Measurements from ENCODE around the gene ZNF710. TPM values are rescaled to one million over a fixed set of nuclear protein-coding genes. Genes with fewer than 3 reads are reported as not detected.

ZNF710 gene
- total and polyA plus RNA-seq, 11 donors = 2.9 to 22.4 (median 5.9) TPM

DNA sequence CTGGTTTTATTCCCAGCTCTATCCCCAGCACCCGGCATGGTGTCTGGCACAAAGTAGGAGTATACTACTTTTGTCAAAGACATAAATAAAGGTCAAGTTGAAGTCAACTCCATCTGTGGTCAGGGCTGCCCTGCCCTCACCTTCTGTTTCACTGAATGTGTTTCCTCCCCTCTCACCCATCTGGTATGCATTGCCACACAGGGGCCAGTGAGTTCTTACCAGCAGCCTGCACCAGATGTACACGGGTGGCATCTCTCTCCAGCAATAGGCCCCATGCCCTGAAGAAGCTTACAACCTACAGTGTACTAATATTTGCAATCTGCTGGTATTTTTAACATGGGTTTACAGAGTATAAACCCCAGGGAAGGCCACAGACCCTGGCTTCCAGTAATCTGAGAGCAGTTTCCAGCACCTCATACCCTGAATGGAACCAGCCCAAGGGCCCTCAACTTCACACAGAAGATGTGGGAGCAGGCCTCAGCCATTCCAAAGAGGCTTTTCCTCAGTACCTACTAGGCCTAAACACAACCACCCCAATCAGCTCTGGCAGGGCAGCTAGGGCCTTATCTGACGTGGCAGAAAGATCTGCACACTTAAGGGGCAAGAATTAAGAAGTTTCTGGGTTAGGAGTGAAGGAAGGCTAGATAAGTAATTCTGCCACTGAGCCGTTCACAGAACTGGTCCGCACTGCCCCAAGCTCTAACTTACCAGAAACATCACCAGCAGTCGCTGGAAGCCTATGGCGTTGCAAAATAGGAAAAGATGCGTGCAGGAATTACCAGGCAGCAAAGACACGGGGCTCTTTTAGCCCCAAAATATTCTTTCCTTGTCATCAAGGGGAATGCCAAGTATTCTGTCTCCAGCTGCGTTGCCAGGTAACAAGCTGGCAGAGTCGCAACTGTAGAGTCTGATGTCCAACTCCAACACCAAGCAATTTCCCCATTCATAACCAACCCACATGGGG, 99.0 kb downstream of the ZNF710 start:
- Histone ChIP-seq H3K4me1 (peaks cover 5 to 81% (median 59%) of the 10 kb centered on the region in 12 donors), H3K4me3 (peak overlapping the region in 9 of 12 donors; percentile 8 to 98 (median 93)), H3K27me3 (no peaks in the 10 kb centered on the region), H3K9me3 (no peaks in the 10 kb centered on the region), H3K36me3 (peaks cover 0 to 6% (median 0%) of the 10 kb centered on the region in 9 donors), H3K27ac (peak overlapping the region; percentile 91 to 100 (median 98))
- no peak for TF ChIP-seq POLR2A (IDR thresholded peaks at IDR 0.05)
- no peak for TF ChIP-seq CTCF (IDR thresholded peaks at IDR 0.05)
- DNase-seq (peak in 1 of 5 donors; percentile 69), ATAC-seq (peak in 1 of 4 donors; percentile 16)
- 46 to 64% (median 53%) methylated on average over 11 of the region's 11 CpGs for WGBS, 4 donors
- intact Hi-C loops (cut with DNase I) = loop anchor here in 1 of 10 donors (5.0 kb wide), 1 partner anchor 122 kb away; no protein-coding TSS in a partner anchor

DNA sequence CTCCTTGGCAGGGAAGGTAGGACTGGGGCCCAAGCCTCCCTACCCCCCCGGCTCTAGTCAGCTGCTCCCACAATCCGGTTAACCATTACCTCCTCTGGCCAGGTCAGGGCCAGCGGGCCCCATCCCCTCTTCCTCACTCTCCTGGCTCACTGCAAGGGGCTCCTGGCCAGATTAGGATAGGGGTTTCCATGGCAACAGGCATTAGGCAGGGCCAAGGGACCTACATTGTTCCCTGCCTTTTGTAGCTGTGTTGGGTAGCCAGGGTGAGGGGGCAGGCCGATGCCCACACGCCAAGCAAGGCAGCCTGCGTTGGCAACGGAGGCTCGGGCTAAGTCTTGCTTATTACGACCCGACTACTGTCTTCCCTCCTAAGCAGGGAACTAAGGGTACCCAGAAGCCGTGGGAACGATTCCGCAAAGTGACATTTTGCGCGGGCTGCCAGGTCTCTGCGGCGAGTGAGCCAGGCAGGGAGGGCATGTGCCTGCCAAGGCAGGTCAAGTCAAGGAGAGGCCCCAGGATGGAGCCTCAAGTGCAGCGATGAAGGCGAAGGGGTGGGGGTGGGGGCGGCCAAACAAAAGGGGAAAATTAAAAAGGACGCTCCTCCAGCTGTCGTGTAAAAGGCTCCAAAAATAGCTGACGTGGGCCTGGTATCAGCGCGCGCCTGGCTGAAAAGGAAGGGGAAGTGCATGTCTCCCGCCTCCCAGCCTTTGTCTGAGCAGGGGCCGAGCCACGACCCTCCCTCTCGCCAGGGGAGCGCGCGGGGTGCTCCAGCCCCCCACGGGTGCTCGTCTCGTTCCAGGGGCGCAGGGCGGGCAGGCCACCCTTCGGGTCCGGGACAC, 100.2 kb downstream of the ZNF710 start:
- Histone ChIP-seq H3K36me3 (peaks cover 0 to under 1% (median 0%) of the 10 kb centered on the region in 9 donors), H3K27me3 (no peaks in the 10 kb centered on the region), H3K9me3 (no peaks in the 10 kb centered on the region), H3K27ac (peak overlapping the region; percentile 91 to 100 (median 98)), H3K4me3 (peak overlapping the region; percentile 70 to 98 (median 93)), H3K4me1 (peaks cover 2 to 76% (median 52%) of the 10 kb centered on the region in 12 donors)
- DNase-seq = peak; percentile 73 to 85 (median 76)
- ATAC-seq = peak in 3 of 4 donors; percentile 35 to 43 (median 37)
- TF ChIP-seq CTCF (IDR thresholded peaks at IDR 0.05) = no peak
- no peak for TF ChIP-seq POLR2A (IDR thresholded peaks at IDR 0.05)
- intact Hi-C loops (cut with DNase I) = loop anchor here in 1 of 10 donors (5.0 kb wide), 1 partner anchor 121 kb away; no protein-coding TSS in a partner anchor
- 5 to 10% (median 9%) methylated on average over 20 to 40 of the region's 40 CpGs for WGBS, 4 donors

DNA sequence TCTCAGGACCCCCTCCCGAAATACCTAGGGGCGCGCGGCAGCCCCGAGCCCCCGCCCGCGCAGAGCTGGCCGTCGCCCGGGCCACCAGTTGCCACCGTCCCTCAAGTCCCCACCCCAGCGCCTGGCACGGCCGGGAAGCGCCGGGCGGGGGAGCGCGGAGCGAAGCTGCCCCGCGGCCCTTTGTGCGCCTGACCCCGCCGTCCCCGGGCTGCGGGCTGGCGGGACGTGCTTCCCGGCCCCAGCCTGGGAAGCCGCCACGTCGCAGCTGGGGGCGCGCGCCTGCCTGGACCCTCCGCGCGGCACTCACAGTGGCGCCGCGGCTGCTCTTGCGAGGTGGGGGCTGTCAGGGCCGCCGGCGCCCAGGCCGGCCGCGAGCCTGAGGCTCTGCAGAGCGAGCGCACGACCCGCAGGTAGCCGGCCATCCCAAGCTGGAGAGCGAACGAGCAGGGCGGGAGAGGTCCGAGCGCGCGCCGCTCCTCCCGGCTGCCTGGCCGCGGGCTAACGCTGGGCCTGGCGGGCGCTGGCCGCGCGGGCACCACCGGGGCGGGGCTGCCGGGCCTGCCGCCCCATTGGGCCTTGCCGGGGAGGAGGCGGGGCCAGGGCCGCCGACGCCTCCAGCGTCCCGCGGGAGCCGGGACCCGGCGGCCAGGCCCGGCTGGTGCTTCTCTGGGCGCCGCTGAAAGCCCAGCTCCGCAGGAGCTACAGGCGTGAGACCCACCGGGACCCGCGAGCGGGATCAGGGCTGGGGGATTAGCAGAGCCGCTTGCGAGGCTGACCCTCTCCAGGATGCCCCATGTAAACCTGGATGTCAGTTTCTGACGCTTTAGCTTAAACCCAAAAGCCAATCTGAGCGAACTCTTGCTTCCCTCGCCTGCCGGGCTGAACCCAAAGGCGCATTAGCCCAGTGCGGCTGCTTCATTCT, 101.1 kb downstream of the ZNF710 start, which contains the start of gene IDH2:
TSS of gene IDH2 (minus strand) at position 500 of the 922 bp plus-strand sequence. CDS start at position 422, 78 bp downstream.
- peaks cover 2 to 79% (median 49%) of the 10 kb centered on the region in 12 donors for H3K4me1 ChIP-seq
- H3K36me3 ChIP-seq = no peaks in the 10 kb centered on the region
- WGBS, 4 donors = 0 to 1% (median 0%) methylated on average over 1 to 104 of the region's 104 CpGs
- peak within 1 kb of the TSS; percentile 70 to 98 (median 93) for H3K4me3 ChIP-seq
- H3K9me3 ChIP-seq = no peaks in the 10 kb centered on the region
- intact Hi-C loops (cut with DNase I) = loop anchor here in 1 of 10 donors (2.0 to 5.0 kb wide), 2 partner anchors 25 to 120 kb away; no protein-coding TSS in a partner anchor
- H3K27me3 ChIP-seq = no peaks in the 10 kb centered on the region
- TF ChIP-seq CTCF (IDR thresholded peaks at IDR 0.05) (peak in 2 of 12 donors; percentile 5 to 13), POLR2A (IDR thresholded peaks at IDR 0.05) (peak; percentile 94 to 99)
- ATAC-seq = peak; percentile 67 to 89 (median 78)
- peak; percentile 85 to 93 (median 87) for DNase-seq
- H3K27ac ChIP-seq = peak within 1 kb of the TSS; percentile 91 to 100 (median 98)
